ENCODE results near the gene PRSS16. TPM values are rescaled to one million over a fixed set of nuclear protein-coding genes. Genes with fewer than 3 reads are reported as not detected.

PRSS16 gene
- total and polyA plus RNA-seq, 9 of the 15 experiments (the other 6 are each of a cell fraction or from before 2014, with no cell fraction given), result 4.5 to 21.3 (median 12.1) TPM

DNA sequence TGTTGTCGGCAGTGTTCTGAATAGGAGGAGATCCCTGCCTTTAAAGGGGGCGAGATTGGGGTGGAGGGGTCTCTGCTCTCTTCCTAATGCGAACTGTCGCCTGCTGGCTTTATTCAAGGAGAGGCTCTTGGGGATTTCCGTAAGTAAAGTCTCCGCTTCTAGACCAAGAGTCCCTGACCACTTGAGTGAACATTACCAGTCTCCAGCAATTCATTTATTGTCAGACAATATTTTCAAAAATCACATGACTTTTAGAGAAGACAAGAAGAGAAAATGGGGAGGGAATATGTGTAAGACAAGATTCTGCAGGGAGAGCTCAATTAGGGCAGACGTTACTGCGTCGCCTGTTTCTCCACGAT, 43.3 kb downstream of the PRSS16 start (continued):
- TF ChIP-seq, protein P1, sequence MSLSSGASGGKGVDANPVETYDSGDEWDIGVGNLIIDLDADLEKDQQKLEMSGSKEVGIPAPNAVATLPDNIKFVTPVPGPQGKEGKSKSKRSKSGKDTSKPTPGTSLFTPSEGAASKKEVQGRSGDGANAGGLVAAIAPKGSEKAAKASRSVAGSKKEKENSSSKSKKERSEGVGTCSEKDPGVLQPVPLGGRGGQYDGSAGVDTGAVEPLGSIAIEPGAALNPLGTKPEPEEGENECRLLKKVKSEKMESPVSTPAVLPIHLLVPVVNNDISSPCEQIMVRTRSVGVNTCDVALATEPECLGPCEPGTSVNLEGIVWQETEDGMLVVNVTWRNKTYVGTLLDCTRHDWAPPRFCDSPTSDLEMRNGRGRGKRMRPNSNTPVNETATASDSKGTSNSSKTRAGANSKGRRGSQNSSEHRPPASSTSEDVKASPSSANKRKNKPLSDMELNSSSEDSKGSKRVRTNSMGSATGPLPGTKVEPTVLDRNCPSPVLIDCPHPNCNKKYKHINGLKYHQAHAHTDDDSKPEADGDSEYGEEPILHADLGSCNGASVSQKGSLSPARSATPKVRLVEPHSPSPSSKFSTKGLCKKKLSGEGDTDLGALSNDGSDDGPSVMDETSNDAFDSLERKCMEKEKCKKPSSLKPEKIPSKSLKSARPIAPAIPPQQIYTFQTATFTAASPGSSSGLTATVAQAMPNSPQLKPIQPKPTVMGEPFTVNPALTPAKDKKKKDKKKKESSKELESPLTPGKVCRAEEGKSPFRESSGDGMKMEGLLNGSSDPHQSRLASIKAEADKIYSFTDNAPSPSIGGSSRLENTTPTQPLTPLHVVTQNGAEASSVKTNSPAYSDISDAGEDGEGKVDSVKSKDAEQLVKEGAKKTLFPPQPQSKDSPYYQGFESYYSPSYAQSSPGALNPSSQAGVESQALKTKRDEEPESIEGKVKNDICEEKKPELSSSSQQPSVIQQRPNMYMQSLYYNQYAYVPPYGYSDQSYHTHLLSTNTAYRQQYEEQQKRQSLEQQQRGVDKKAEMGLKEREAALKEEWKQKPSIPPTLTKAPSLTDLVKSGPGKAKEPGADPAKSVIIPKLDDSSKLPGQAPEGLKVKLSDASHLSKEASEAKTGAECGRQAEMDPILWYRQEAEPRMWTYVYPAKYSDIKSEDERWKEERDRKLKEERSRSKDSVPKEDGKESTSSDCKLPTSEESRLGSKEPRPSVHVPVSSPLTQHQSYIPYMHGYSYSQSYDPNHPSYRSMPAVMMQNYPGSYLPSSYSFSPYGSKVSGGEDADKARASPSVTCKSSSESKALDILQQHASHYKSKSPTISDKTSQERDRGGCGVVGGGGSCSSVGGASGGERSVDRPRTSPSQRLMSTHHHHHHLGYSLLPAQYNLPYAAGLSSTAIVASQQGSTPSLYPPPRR (CRISPR knock-in tag; IDR thresholded peaks at IDR 0.05; ENCODE audit: borderline replicate concordance), result 0 out of 2 replicates have a peak, but pooled peaks have one; percentile 79
- TF ChIP-seq, protein P2, sequence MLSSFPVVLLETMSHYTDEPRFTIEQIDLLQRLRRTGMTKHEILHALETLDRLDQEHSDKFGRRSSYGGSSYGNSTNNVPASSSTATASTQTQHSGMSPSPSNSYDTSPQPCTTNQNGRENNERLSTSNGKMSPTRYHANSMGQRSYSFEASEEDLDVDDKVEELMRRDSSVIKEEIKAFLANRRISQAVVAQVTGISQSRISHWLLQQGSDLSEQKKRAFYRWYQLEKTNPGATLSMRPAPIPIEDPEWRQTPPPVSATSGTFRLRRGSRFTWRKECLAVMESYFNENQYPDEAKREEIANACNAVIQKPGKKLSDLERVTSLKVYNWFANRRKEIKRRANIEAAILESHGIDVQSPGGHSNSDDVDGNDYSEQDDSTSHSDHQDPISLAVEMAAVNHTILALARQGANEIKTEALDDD (IDR thresholded peaks at IDR 0.05), result peak; percentile 51; the same call in 1 of the 2 replicates
- TF ChIP-seq BRCA1 (IDR thresholded peaks at IDR 0.05) (no peak), BRCA1 (CRISPR knock-in tag; IDR thresholded peaks at IDR 0.05) (no peak)

Data from K562 (cell line).